GM12875 (cell line): ENCODE data around the gene PVALB.
A peak's percentile ranks its signal among the peaks of the same experiment; 100 is the strongest.

Source experiments
- H3K4me3 ChIP-seq: one replicate; pipeline ENCODE4 v1.5.1; 2011; ENCODE audit warnings: low read depth, low read length, control low read depth
- CTCF ChIP-seq: IDR thresholded peaks from 2 replicates; pipeline ENCODE4 v1.5.1; 2011; ENCODE audit warnings: low read depth, mild to moderate bottlenecking, control low read depth, inconsistent platforms, low read length, moderate library complexity, borderline replicate concordance; ENCODE audit not compliant: insufficient read depth

Gene PVALB

GRCh38 chr22:36855478-36855877 lies 38.6 kb upstream of the PVALB start:
- TF ChIP-seq CTCF = no peak
- no peak overlapping the region for H3K4me3 ChIP-seq

- peak; percentile 84 for TF ChIP-seq CTCF
- no peak overlapping the region for H3K4me3 ChIP-seq
Measured at GRCh38 chr22:36853407-36854099, 36.7 kb upstream of the PVALB start.

GRCh38 chr22:36852056-36852973 lies 35.5 kb upstream of the PVALB start:
- TF ChIP-seq CTCF = no peak
- H3K4me3 ChIP-seq = no peak overlapping the region

- no peak for TF ChIP-seq CTCF
- no peak overlapping the region for H3K4me3 ChIP-seq
Measured at GRCh38 chr22:36850682-36851081, 33.8 kb upstream of the PVALB start.

- H3K4me3 ChIP-seq = no peak overlapping the region
- no peak for TF ChIP-seq CTCF
Measured at GRCh38 chr22:36850056-36850455, 33.2 kb upstream of the PVALB start.

- H3K4me3 ChIP-seq = no peak overlapping the region
- no peak for TF ChIP-seq CTCF
Measured at GRCh38 chr22:36846949-36847348, 30.1 kb upstream of the PVALB start.
